OCI-LY1 (cell line): Measurements from ENCODE around the gene CFAP77.

Experiments used
- H2AFZ ChIP-seq: fragments of 200-600 bp; sonication (generic), shearing (Covaris generic); 2 replicates; pipeline ENCODE4 v1.6.0; 2014; ENCODE audit warnings: antibody characterized with exemption, mild to moderate bottlenecking, low read length
- H3F3A ChIP-seq: fragments of 200-600 bp; sonication (generic), shearing (Covaris generic); 2 replicates; pipeline ENCODE4 v1.6.0; 2014; ENCODE audit warnings: mild to moderate bottlenecking, antibody characterized with exemption, low read length, moderate library complexity; ENCODE audit not compliant: insufficient read depth
- H3K27ac ChIP-seq: fragments of 200-600 bp; sonication (generic); 2 replicates; pipeline ENCODE4 v1.5.1; 2014; ENCODE audit warnings: low read length, mixed run types, mild to moderate bottlenecking, low read depth; ENCODE audit not compliant: poor library complexity, severe bottlenecking
- H3K27me3 ChIP-seq: fragments of 200-600 bp; sonication (generic); 2 replicates; pipeline ENCODE4 v1.6.0; 2014; ENCODE audit warnings: antibody characterized with exemption, mild to moderate bottlenecking, low read length, moderate library complexity; ENCODE audit not compliant: insufficient read depth
- H3K36me3 ChIP-seq: fragments of 200-600 bp; sonication (generic); 2 replicates; pipeline ENCODE4 v1.6.1; 2014; ENCODE audit warnings: mild to moderate bottlenecking, antibody characterized with exemption, low read length, moderate library complexity, mixed read lengths; ENCODE audit not compliant: insufficient read depth
- H3K4me1 ChIP-seq: fragments of 200-600 bp; sonication (generic); 2 replicates; pipeline ENCODE4 v1.5.1; 2014; ENCODE audit warnings: mild to moderate bottlenecking, low read length, moderate library complexity; ENCODE audit not compliant: insufficient read depth, severe bottlenecking
- H3K4me2 ChIP-seq: fragments of 200-600 bp; sonication (generic), shearing (Covaris generic); 2 replicates; pipeline ENCODE4 v1.6.1; 2014; ENCODE audit warnings: low read length
- H3K4me3 ChIP-seq: fragments of 200-600 bp; sonication (generic); 2 replicates; pipeline ENCODE4 v1.5.1; 2014; ENCODE audit warnings: low read length, low read depth, mild to moderate bottlenecking, mixed read lengths; ENCODE audit not compliant: poor library complexity, severe bottlenecking
- H3K79me2 ChIP-seq: fragments of 200-600 bp; shearing (Covaris generic); 2 replicates; pipeline ENCODE4 v1.6.1; 2016; ENCODE audit warnings: mixed run types, low read length, mixed read lengths; ENCODE audit not compliant: insufficient read depth
- H3K9ac ChIP-seq: fragments of 200-600 bp; sonication (generic), shearing (Covaris generic); 2 replicates; pipeline ENCODE4 v1.6.1; 2014; ENCODE audit warnings: mild to moderate bottlenecking, low read length, mixed read lengths
- H3K9me2 ChIP-seq: fragments of 200-600 bp; sonication (generic), shearing (Covaris generic); 2 replicates; pipeline ENCODE4 v1.6.1; 2014; ENCODE audit warnings: low read depth, mild to moderate bottlenecking, low read length, mixed read lengths
- H3K9me3 ChIP-seq: fragments of 200-600 bp; shearing (Covaris generic); 2 replicates; pipeline ENCODE4 v1.6.1; 2014; ENCODE audit warnings: low read length, mixed read lengths
- H4K20me1 ChIP-seq: fragments of 200-600 bp; sonication (generic), shearing (Covaris generic); 2 replicates; pipeline ENCODE4 v1.6.0; 2016; ENCODE audit warnings: mild to moderate bottlenecking, low read length; ENCODE audit not compliant: insufficient read depth
- CTCF ChIP-seq: fragments of 200-600 bp; sonication (generic), shearing (Covaris generic); IDR thresholded peaks from 2 replicates; pipeline ENCODE4 v1.5.1; 2017; ENCODE audit warnings: mild to moderate bottlenecking, antibody characterized with exemption, low read length, moderate library complexity, mixed read lengths
- EZH2 ChIP-seq: fragments of 200-600 bp; sonication (generic), shearing (Covaris generic); IDR thresholded peaks from 2 replicates; pipeline ENCODE4 v1.8.0; 2017; ENCODE audit warnings: borderline replicate concordance, mixed run types, mild to moderate bottlenecking, antibody characterized with exemption, low read length, moderate library complexity, mixed read lengths

The CFAP77 gene

DNA sequence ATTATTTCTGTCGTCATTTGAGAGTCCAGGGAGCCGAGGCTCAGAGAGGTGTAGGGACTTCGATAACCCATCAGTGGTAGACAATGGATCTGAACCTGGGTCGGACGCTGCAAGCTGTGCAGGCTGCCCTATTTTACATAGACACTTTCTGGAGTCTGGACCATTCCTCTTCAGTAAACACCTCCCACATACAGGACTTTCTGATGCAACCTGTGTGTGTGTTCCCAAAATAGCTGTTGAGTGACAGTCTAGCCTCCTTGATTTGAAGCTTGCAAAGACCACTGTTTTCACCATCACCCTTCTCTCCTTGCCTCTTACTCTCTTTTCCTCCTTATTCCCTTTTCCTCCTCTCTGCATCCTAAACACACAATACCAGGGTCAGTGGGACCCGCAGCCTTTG lies 30.7 kb downstream of the CFAP77 start:
- no peaks in the 10 kb centered on the region for H3K79me2 ChIP-seq
- H3F3A ChIP-seq: no peaks in the 10 kb centered on the region
- H3K4me2 ChIP-seq: no peak overlapping the region
- no peaks in the 10 kb centered on the region for H3K36me3 ChIP-seq
- H3K4me3 ChIP-seq: no peak overlapping the region
- H3K27ac ChIP-seq: no peak overlapping the region
- H3K9me2 ChIP-seq: no peaks in the 10 kb centered on the region
- no peaks in the 10 kb centered on the region for H3K27me3 ChIP-seq
- no peak overlapping the region for H2AFZ ChIP-seq
- H4K20me1 ChIP-seq: no peaks in the 10 kb centered on the region
- no peaks in the 10 kb centered on the region for H3K9me3 ChIP-seq
- TF ChIP-seq EZH2 (no peak), CTCF (no peak)
- H3K9ac ChIP-seq: no peak overlapping the region
- H3K4me1 ChIP-seq: no peaks in the 10 kb centered on the region

- Histone ChIP-seq H3K9ac (no peak overlapping the region), H3K79me2 (no peaks in the 10 kb centered on the region), H3K9me3 (no peaks in the 10 kb centered on the region), H3F3A (no peaks in the 10 kb centered on the region), H3K36me3 (no peaks in the 10 kb centered on the region), H3K9me2 (no peaks in the 10 kb centered on the region), H3K4me1 (no peaks in the 10 kb centered on the region), H3K27ac (no peak overlapping the region), H3K4me2 (no peak overlapping the region), H3K4me3 (no peak overlapping the region), H4K20me1 (no peaks in the 10 kb centered on the region), H2AFZ (no peak overlapping the region), H3K27me3 (no peaks in the 10 kb centered on the region)
- no peak for TF ChIP-seq CTCF
- TF ChIP-seq EZH2: no peak
Measured at GRCh38 chr9:132441404-132441803, 31.4 kb downstream of the CFAP77 start.

DNA sequence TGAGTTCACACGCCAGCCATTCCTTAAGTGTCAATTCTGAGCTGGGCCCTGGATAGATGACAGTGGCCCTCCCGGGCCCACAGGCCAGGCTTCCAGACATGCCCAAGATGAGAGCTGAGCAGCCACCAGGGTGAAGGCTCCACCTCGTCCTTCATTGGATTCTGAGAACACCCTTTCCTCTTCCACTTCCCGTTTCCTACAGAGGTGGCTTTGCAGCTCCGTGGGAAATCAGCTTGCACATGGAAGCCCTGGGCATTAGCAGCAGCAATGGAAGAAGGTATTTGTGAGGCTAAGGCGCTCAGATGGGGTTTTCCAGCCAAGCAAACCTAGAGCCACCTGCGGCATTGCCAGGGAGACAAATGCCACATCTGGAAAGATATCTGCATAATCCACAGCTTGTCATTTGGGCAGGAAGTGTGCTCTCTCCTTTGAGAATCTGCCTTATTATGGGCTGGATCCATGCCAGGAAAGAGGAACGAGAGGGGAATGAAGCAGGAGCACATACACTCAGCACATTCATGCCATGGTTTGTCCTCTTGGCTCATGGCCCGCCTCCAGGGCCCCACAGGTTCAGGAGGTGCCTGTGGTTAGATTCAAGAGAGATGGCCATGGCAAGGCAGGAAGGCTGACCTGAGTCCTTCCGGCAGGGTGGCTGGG lies 34.1 kb downstream of the CFAP77 start:
- Histone ChIP-seq H2AFZ (no peak overlapping the region), H3K9me3 (no peaks in the 10 kb centered on the region)
- TF ChIP-seq EZH2: no peak
- TF ChIP-seq CTCF: no peak

More for the DNA sequence above, 34.1 kb downstream of the CFAP77 start:
- no peaks in the 10 kb centered on the region for H3K9me2 ChIP-seq
- H3K36me3 ChIP-seq: no peaks in the 10 kb centered on the region
- no peaks in the 10 kb centered on the region for H3K27me3 ChIP-seq
- no peaks in the 10 kb centered on the region for H4K20me1 ChIP-seq
- no peak overlapping the region for H3K4me3 ChIP-seq
- H3K4me1 ChIP-seq: no peaks in the 10 kb centered on the region
- no peak overlapping the region for H3K4me2 ChIP-seq
- H3K79me2 ChIP-seq: no peaks in the 10 kb centered on the region
- H3F3A ChIP-seq: no peaks in the 10 kb centered on the region
- H3K9ac ChIP-seq: no peak overlapping the region
- H3K27ac ChIP-seq: no peak overlapping the region
